Muscle of back (tissue), 11 donors: ENCODE data around the gene ABTB2. TPM values are rescaled to one million over a fixed set of nuclear protein-coding genes. Genes with fewer than 3 reads are reported as not detected.

Experiments
- DNase-seq, 3 donors: peaks; one replicate each; pipeline versions ENCODE4 v3.0.0 to v3.0.0-alpha.2; 2013
- polyA plus RNA-seq, 10 donors: library from polyadenylated mRNA; unstranded; fragments of 120-200 nt; gene quantifications; one replicate each; pipeline ENCODE4 v1.2.1, GENCODE V29; 2013; ENCODE audit not compliant: insufficient read length in 10 of 10

ABTB2 gene
- polyA plus RNA-seq, 10 donors = 4.1 to 8.5 (median 6.3) TPM

DNA sequence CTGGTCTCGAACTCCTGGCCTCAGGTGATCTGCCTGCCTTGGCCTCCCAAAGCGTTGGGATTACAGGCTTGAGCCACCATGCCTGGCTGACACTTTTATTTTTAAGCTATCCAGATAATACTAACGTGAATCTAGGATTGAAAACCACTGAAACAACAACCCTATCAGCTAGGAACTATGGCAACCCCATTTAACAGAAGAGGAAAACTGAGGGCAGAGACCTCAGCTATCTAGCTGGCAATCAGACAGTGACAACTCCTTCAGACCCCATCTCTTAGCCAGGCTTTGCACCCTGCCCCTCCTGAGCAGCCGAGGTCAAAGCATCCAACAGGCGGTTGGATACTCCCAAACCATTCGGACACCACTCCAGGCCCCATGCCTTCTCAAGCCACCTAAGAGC is 14.1 kb downstream of the ABTB2 start:
- DNase-seq = no peak

DNA sequence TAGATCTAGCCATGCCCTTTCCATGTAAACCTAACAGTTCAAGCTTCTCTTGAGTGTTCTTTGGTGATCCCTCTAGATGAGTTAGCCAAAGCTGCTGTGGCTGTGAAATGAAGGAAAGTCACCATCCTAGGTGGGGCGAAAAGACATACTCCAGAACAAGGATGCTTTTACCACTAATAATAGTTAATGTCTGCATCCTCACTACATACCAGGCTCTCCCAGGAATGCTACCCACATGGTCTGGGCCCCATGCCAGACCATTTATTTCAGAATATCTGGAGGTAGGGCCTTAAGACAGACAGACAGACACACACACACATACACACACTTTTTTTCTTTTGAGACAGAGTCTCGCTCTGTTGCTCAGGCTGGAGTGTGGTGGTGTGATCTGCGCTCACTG is 14.7 kb downstream of the ABTB2 start:
- peak in 1 of 3 donors; percentile 88 for DNase-seq

DNA sequence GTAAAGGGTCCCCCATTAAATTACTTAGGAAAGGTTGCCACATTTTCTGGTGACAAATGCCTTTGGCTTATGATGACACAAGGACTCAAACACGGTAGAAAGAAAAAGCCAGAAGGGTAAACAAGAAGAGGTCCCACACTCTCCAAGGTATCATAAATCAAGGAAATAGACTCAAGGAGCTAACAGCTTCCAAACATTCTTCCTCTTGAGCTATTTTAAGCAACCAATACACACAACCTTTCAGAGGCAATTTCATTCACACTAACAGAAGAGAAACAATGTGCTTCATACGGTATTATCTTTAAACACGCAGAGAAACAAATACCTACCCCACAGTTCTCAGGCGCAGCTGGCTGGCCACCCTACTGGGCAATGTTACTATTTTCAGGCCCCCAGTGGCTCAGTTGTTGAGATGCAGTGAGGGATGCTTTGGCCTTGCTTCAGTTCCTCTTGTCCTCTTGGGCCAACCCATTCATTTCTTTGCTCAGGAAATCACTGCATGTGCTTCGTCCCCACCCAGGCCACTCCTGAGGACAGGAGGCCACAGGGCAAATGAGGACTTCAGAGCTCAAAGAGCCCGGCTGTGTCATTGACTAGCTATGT is 15.8 kb downstream of the ABTB2 start:
- DNase-seq = peak; percentile 38 to 72 (median 59)

DNA sequence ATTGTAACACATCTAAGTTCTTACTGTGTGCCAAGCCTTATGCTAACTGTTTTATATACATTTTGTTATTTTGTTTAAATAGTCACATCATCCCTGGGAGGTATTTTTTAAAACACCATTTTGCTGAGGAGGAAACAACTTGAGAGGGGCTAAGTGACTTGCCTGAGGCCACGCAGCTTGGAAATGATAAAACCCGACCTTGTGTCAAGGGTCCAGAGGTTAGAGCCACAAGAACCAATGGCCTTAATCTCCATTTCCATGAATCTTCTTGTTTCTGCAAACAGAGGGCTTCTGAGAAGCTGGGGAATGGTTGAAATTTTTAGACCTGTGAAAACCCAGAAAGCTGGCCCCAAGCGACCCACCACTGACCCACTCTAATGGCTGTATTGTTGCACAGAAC is 16.7 kb downstream of the ABTB2 start:
- no peak for DNase-seq

DNA sequence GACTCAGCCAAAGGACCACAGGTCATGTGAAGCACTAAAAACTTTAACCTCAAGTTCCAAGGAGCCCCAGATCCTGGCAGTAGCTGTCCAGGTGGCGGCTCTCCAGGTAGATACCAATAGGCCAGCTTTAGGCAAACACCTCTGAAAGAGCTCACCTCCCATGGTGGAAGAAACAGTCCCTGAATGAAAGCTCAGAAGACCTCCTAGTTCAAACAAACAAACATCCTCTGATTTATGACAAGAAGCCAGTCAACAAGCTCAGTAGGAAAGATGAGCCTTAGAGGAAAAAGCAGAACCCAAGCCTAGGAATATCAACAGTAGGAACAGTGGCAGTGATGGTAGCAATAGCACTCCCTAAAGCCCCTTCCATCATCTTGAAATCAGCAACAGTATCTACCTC is 17.2 kb downstream of the ABTB2 start:
- no peak for DNase-seq

DNA sequence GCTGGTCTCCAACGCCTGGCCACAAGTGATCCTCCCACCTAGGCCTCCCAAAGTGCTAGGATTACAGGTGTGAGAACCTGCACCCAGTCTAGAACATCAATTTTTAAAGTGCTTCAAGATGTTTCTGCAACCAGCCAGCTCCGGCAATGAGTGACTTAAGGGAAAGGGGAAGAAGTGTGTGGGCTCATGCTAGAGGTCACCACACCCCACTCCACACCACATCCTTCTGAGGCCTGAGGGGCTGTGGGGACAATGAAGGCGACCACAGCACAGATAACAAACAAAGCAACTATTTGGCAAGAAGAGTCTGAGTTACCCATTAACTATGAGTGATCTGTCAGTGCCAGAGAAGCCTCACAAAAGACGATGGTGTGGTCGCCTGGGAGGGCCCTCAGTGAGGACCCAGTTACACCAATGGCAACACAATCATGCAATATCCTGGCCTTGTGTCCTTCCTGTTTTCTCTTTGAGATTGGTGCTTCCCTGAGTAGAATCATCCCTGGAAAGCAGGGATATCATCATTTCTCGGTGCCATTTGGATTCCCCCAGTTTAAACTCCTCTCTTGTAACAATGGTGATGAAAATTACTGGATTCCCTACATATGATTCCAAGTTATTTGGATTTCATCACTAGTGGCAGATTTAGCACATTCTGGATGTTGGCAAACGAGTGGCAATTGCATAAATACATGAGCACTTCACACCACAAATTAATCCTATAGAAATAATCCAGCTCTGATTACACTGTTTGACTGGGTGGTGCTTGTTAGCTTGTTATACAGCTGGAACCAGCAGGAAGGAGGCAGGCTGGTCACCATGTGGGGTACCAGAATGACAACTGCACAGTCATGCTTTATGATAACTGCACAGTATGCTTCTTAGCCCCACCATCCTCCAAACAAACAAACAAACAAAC is 18.4 kb downstream of the ABTB2 start:
- DNase-seq = no peak

DNA sequence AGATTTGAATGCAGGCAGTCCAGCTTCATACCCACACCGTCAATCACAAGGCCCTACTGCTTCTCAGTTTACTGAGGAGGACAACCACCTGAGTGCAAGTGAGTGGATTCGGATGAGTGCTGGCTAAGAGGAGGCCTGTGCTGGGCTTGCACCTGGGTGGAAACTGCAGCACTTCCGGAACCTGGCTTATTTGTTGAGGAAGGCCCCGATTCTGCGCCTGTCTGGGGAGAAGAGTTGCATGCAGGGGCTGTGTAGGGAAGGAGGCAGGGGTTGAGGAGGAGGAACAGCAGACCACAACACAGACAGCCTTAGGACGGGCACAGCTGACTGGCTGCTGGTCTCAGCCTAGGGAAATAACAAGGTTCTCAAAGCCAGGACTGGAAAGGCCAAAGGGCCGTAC is 20.8 kb downstream of the ABTB2 start:
- DNase-seq = no peak

DNA sequence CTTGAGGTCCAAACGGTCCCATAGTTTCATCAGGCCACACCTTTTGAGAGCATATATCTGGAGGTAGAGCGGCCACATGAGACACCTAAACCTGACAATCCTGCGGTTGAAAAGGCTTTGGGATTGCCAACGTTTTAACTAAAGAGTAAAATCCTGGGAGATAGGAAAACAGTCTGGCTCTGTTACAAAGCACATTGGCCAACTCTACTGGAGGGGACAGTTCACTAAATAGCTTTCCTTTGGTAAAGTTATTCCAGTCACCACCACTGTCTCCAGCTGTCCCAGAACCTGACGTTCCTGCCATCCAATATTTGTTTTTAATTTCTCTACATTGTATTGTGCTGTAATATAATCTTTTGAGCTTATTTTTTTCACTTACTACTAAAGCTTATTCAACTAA is 22.0 kb downstream of the ABTB2 start:
- no peak for DNase-seq

DNA sequence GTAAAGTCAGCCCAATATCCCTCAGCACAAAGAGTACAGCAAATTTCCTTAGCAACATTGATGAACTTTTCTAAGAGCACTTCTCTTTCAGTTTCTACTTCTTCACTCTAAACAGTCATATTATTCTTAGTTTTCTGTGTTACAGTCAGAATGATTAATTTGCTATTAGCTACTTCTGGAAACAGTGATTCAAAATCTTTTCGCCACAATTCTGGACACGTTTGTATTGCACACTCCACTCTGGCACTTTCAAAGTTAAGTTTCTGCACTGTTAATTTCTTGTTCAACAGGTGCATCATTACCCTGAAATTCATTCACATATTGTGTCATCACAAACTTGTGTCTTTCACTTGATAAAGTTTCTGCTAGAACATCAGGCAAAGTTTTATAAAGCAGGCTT is 22.5 kb downstream of the ABTB2 start:
- DNase-seq = no peak

DNA sequence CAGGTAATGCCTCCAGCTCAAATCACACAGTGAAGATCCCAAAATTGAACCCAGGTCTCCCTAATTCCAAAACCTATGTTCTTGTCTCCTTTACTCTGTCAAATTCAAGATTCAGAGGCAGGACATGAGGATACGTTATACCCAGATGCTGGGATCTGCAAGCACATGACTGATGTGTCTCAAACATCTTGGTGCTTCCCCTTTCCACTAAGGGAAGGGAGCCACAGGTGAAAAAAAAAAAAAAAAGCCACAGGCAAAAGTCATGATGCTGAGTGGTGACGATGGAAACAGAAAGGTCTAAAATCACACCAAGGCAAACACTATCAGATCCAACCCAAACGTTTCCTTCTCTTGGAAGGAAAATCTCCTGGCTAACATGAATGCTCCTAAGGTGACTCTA is 24.0 kb downstream of the ABTB2 start:
- no peak for DNase-seq

DNA sequence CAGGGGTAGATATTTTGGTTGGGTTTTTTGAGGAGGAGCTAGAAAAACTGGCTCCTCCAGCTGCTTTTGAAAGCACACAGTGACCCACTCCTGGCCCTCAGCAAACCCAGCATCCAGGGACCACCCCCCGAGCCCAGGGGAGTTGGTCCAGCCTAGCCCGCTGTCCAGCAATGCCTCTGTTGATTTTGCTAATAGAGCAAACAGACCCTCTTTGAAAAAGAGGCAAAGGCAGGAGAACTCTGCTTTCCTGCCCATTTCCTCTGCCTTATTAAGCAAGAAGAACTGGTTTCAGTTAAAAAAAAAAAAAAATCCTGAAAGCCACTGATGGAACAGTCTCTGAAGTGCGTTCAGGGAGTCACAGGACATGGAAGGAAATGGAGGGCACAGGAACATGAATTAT is 25.3 kb downstream of the ABTB2 start:
- DNase-seq = no peak

DNA sequence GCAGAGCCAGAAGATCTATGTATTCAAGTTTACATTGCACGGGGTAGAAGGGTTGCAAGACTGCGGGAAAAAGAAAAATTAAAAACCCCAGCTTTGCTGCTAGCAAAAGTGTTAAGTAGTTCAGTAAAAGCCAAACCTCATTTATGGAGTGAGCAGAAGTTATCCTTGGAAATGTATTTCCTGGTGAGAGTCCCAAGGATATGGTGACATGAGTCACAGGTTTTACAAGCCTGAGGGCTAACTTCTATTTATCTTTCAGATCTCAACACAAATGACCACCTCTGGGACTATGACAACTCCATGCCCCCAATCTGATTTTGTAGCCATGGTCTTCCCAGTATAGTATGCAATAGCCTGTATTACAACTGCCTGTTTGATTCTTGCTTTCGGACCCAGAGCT is 26.1 kb downstream of the ABTB2 start:
- no peak for DNase-seq

DNA sequence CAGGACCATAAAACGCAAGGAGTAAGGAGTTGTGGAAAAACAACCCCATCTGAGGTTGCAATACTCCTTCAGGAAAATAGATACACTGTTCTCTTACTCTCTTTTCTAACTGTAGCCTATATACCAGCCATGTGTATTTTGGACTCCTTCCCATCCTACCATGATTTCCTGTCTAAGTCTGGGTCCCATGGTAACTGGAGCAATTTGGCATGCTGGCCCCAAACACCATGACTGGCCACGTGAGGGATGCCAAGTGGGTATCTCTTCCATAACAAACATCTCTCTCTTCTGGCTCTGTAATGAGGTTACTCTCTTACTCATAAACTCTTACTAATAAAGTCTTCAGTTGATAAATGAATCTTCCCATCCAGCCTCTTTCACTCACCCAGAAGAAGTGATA is 26.5 kb downstream of the ABTB2 start:
- DNase-seq = no peak

DNA sequence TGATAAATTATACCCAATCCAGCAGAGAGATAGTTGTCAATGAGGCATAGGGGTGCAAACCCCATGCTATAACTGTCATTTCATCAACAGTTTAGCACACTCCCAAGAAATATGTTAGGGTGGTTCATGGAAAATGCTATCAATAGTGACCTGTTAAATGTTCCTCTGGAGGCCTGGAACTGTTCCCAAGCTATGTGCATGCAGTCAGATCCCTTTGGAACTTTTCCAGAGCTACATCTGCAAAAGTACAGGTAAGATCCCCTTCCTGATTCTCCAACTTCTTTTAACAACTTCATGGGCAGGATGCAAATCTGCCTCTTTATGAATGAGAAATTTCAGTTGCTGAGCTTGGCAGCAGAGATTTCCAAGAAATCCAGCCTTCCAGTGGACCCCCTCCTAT is 27.2 kb downstream of the ABTB2 start:
- no peak for DNase-seq

DNA sequence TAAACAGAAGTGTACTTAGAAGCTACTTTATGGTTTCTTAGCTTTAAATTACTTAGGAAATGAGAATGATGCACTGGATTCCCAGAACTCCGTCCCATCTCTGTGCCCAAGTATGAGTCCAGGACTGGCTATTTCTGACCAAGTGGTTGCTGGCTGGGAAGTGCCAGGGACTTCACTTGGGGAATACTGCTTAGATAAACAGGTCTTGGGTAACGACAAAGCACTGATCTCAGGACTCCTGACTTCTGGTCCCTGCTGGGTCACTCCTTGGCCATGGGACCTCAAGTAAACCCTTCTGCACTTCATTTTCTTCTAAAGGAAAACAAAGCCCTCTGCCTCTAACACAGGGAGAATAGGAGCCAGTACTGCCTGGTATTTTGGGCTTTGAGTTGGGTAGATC is 27.9 kb downstream of the ABTB2 start:
- no peak for DNase-seq

DNA sequence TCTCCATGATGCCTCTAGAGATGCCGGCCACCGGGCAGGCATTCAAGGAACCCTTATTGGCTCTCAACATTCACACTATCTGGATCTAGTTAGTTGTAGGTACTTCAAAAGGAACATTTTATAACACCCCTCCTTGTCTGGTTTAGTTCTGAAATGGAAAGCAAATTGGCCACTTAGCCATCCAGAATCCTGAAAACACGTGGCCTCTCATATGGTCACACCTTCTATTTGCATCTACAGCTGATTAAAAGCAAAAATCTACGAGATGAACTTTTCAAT is 29.2 kb downstream of the ABTB2 start:
- DNase-seq = no peak

DNA sequence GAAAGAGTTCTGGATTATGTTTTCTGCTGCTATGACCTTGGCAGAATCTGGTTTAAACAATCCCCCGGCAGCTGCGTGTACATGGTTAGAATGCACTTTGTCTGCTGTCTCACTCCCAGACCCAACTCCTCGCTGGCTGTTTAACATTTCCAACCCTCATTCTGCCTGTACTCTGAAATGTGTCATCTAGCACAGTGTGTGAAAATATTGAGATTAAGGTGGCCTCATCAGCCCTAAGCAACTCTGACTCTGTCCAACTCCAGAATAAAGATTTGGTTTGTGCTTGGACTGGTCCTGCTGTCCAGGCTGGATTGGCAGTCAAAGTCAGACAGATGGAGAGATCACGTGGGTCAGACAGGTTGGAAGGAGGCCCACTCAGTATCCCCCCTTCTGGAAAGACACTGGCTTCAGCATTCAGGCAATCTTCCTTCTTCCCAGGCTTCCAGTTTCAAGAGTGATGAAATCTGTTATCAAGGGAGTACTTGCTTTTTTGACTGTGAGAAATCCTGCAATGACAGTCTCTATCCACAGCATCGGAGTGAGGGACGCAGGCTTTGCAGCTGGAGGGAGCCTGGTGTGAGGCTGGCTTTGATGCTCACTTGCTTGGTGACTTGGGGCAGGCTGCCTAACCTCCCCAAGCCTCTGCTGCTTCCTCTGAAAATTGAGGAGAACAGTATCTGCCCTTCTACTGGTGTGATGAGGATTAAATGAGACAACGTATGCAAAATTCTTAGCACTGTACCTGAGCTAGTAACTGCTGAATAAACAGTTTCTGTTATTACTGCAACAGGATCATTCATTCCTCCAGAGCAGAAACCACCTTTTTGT is 29.8 kb downstream of the ABTB2 start:
- peak; percentile 76 to 95 (median 85) for DNase-seq

DNA sequence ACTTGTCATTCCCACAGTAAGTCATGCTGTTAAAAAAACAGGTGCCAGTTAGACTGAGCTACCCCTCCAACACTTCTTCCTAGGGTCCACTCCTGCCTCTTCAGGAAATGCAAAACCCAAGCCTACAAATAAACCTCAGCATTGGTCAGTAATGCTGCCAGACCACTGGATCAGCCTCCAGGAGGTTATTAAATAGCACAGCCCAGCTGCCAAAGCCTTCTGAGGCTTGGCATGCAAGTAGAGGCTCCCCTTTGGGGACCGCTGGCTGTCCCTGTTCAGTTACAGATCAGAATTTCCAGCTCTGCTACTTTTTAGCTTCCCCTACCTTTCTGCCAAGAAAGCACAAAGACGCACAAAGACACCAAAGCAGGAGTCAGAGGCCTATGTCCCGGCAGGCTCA is 33.3 kb downstream of the ABTB2 start:
- peak in 1 of 3 donors; percentile 52 for DNase-seq

DNA sequence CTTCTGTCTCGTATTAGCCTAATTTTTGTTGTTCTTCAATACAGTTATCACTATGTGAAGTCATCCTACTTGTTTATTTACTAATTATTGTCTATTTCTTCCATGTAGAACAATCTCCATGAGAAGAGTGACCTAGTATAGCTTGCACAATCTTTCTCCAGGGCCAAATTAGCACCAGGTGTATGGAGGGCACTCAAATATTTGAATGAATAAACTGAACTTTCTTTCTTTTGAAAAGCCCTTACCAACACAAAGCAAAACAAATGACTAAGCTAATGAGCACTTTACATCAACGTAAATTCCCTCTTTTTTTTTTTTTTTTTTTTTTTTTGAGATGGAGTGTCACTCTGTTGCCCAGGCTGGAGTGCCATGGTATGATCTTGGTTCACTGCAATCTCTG is 34.2 kb downstream of the ABTB2 start:
- DNase-seq = no peak

DNA sequence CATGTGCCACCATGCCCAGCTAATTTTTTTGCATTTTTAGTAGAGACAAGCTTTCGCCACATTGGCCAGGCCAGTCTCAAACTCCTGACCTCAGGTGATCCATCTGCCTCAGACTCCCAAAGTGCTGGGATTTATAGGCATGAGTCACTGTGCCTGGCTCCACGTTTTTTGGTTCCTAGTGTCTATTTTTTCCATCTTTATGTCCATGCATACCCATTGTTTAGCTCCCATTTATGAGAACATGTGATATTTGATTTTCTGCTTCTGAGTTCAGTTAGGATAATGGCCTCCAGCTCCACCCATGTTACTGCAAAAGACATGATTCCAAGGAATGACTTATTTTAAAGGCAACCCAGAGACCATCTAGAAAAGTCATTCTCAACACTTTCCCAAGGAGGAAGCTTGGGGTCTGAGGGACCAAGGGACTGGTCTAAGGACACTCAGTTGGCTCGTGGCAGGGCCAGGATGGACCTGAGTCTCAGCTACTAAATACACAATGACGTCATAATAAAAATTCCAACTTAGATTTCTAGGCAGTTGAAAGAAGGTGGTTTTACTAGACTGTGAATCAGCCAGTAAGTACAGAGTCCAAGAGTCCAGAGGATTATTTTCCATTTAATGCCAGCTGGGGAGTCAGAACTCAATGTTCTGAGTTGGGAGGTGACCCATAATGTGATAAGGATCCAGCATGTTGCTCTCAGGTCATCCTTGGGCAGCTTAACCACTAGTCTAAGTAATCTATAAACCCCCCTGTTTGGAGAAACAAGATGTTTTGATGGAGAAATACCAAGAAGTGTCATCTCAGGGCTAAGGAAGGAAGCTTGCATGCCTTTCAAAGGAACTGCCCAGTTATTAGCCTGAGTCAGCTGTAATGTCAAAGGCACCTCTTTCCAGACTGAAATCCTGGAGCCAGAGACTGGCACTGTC is 39.4 kb downstream of the ABTB2 start:
- no peak for DNase-seq

DNA sequence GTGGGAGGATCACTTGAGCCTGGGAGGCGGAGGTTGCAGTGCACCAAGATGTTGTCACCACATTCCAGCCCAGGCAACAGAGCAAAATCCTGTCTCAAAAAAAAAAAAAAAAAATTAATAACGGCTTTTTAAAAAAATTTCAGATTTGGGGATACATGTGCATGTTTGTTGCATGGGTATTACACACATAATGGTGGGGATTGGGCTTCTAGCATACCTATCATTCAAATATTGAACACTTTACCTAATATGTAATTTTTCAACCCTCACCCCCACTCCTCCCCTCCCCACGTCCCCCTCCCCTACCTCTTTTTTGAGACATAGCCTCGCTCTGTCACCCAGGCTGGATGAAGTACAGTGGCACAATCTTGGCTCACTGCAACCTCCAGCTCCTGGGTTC is 40.1 kb downstream of the ABTB2 start:
- no peak for DNase-seq

DNA sequence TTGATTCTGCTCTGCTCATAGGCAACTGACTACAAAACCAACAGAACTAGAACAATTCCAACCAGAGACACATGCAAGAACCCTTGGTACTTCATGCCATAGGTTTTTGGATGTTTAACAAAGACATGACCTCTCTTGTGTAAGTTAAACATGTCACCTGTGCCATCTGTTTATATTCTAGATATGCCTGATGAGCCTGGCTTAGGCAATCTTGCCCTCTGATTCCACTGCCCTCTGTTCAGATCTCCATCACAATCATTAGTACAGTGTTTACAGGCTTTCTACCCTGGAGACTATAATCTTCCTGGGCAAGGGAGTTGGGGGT is 40.8 kb downstream of the ABTB2 start:
- no peak for DNase-seq
